RWPE1 (cell line): ENCODE measurements around the gene MYO18B.

ENCODE experiments used
- CTCF ChIA-PET: fragments of 350-600 bp; sonication (Branson Sonifier 250); formaldehyde crosslinking; extraction: SDS; loops from one replicate; lab custom pipeline; 2021; lab: Yijun Ruan, JAX
- POLR2A ChIA-PET: fragments of 400-600 bp; formaldehyde crosslinking; extraction: SDS; loops from one replicate; lab custom pipeline; 2020; ENCODE audit warnings: antibody characterized with exemption; ENCODE audit not compliant: low non-redundant PET; lab: Yijun Ruan, JAX
- DNase-seq: peaks from one replicate; pipeline ENCODE4 v3.0.0; 2012; ENCODE audit warnings: low spot score
- H3K27ac ChIP-seq: fragments of 450-650 bp; 2 replicates; pipeline ENCODE4 v1.5.1; 2017
- CTCF ChIP-seq: fragments of 450-650 bp; conservative IDR thresholded peaks from 2 replicates; pipeline ENCODE4 v1.5.1; 2017; ENCODE audit warnings: low read depth, mild to moderate bottlenecking

Gene MYO18B

DNA sequence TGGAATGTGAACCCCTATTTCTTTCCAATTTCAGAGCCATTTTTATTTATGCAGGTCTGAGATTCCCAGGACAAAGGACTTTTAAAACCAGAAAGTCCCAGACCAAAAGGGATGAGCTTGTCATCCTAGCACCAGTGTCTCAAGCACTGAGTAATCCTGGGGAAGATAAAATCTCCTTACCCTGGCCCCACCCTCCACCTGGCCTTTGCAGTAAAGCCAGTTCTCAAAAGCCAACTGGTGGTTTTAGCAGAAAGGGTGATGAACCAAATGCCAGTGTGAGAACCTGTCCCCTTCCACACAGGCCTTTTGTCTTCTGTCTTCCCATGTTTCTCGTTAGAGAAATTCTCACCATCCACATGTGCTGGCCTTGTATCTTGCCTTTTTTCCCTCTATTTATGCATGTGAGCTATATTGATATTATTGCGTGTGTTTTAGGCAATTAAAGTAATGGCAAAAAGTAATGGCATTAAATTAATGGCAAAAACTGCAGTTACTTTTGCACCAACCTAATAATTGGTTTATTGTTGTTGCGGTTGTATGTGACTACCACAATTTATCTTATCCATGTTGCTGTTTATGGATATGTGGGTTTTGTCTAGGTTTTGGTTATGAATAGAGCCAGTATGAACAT lies 191.3 kb downstream of the MYO18B start:
- H3K27ac ChIP-seq: no peak overlapping the region
- CTCF ChIA-PET: no interaction called here
- POLR2A ChIA-PET: no interaction called here
- DNase-seq: no peak
- TF ChIP-seq CTCF: no peak

GRCh38 chr22:25935266-25936058 lies 193.5 kb downstream of the MYO18B start:
- no peak overlapping the region for H3K27ac ChIP-seq
- TF ChIP-seq CTCF: no peak
- POLR2A ChIA-PET: no interaction called here
- CTCF ChIA-PET: no interaction called here
- DNase-seq: no peak

- POLR2A ChIA-PET: no interaction called here
- CTCF ChIA-PET: no interaction called here
- no peak for TF ChIP-seq CTCF
- DNase-seq: no peak
- H3K27ac ChIP-seq: no peak overlapping the region
Observed at GRCh38 chr22:25938151-25938550, 196.2 kb downstream of the MYO18B start.

GRCh38 chr22:25939384-25939783 lies 197.4 kb downstream of the MYO18B start:
- no peak for DNase-seq
- CTCF ChIA-PET: no interaction called here
- TF ChIP-seq CTCF: no peak
- H3K27ac ChIP-seq: no peak overlapping the region
- POLR2A ChIA-PET: no interaction called here

DNA sequence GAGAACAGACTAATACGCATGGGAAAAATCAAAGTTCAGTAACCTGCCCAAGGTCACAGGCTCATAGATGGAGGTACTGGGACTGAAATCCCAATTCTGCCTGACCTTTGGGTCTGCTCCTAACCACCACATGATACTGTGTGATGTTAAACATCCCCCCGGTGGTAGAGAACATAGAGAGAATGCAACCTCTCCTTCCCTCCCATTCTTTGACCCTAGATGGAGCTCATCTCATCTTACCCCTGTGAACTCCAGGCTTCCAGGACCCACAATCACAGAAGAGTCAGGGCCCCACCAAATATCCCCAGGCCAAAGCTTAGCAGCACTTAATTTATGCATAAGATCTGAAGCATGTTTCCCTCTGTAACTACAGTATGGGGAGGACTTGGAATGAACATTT lies 198.5 kb downstream of the MYO18B start:
- no peak for DNase-seq
- ChIA-PET POLR2A (no interaction called here), CTCF (interaction anchor here (0.5 kb wide), 1 partner anchor 103 kb away, joined by 7 read pairs; no protein-coding TSS in a partner anchor)
- TF ChIP-seq CTCF: no peak
- no peak overlapping the region for H3K27ac ChIP-seq

- ChIA-PET POLR2A (no interaction called here), CTCF (no interaction called here)
Observed at GRCh38 chr22:25941365-25941960, 199.5 kb downstream of the MYO18B start.

More at GRCh38 chr22:25941365-25941960, 199.5 kb downstream of the MYO18B start:
- no peak for TF ChIP-seq CTCF
- DNase-seq: no peak
- no peak overlapping the region for H3K27ac ChIP-seq
